GM19099 (cell line): Measurements from ENCODE around the gene ARHGAP19.

Experiments used
- POLR2A ChIP-seq: IDR thresholded peaks from 3 replicates; pipeline ENCODE4 v1.6.1; 2011; ENCODE audit warnings: low read depth; ENCODE audit not compliant: insufficient read length; ENCODE audit errors: extremely low read depth

The ARHGAP19 gene

DNA sequence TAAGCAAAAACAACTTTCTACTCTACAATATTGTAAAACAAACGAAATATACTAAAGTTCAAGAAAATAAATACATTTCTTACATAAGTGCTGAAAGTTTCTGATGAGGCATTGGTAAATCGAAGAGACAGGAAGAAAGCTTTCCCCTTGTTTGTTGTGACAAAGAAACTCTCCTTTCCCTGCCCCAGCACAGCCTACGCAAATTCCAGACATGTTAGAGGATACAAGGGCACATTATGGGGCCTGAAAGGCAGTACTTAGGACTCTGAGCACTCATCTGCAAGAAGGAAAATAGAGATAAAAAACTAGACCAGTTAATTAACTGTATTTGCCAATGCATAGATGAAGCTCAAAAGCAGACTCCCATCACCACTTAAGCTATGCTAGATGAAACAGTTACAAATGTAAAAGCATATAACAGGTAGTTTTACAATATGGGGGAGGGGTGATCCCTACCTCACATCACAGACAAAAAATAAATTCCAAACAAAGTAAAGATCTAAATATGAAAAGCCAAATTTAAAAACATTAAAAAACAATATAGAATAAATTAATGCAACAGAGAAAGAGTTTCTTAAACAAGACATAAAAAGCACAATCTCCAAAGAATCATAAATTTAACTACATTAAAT is 21.8 kb downstream of the ARHGAP19 start:
- no peak for TF ChIP-seq POLR2A

DNA sequence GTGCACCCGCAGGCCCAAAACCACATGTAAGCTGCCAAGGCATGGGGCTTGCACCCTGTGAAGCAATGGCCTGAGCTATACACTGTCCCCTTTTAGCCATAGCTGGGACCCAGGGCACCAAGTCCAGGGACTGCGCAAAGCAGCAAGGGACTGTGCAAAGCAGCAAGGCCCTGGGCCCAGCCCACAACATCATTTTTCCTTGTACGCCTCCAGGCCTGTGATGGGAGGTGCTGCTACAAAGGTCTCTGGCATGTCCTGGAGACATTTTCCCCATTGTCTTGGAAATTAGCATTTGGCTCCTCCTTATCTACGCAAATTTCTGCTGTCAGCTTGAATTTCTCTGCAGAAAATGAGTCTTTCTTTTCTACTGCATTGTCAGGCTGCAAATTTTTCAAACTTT is 24.8 kb downstream of the ARHGAP19 start:
- TF ChIP-seq POLR2A = no peak

DNA sequence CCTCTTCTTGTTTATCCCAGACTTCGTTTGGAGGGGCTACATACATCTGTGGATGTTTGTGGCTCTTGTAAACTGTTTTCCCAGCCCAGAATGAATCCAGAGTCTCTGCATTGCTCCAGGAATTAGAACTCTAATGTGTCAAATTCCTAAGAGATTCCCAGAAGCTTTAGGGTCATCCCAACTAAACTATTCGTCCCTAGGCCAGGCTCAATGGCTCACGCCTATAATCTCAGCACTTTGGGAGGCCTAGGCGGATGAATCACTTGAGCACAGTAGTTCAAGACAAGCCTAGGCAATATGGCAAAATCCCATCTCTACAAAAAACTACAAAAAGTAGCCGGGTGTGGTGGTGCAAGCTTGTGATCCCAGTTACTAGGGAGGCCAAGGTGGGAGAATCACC is 28.5 kb downstream of the ARHGAP19 start:
- no peak for TF ChIP-seq POLR2A

DNA sequence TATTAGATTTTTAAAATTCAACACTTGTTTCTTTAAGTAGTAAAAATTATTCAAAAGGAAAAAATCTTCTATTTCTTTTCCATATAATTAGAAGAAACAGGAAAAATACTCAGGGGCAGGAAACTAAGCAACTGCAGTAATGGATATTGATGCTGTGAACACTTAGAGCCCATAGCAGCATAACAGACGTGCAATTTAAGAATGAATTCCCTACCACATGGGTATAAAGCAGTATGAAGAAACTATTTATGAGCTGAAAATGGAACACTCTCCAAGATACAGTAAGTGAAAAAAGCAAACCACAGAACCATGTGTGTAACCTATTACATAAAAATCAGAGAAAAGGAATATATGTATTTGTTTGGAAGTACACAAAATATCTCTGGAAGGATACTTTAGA is 30.8 kb downstream of the ARHGAP19 start:
- no peak for TF ChIP-seq POLR2A

DNA sequence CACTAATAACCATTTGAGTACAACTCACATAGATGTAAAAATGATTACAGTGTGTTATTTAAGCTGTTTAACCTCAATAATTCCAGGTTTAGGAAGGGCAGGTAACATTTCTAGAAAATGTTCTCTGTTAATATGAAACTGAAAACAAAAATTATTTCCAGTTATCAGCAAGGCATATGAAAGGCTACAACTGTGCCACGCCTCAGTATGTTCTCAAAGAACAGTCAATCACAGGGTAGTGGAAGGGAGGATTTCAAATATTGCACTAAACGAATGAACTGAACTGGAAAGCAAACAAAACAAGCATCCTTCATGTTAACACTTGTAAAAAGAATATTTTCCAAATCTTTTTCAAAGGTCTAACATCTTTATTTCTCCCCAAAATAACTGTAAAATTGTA is 31.3 kb downstream of the ARHGAP19 start:
- no peak for TF ChIP-seq POLR2A

DNA sequence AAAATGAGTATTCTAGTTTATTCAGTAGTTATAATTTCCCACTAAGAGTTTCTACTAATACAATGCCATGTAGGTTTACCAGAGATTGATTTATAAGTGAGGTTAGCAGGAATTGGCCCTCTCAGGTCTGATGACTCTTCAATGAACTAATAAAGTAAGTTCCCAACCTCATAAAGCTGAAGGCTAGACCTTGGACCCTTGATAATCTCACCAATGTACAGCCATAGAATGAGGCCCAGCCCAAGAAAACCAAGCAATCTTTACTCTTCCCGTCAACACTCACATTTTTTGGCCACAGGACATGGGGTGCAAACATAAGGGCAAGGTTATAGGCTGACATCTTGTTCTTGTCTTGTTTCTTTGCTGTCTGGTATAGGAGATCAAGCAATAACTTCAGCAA is 33.3 kb downstream of the ARHGAP19 start:
- TF ChIP-seq POLR2A = no peak

DNA sequence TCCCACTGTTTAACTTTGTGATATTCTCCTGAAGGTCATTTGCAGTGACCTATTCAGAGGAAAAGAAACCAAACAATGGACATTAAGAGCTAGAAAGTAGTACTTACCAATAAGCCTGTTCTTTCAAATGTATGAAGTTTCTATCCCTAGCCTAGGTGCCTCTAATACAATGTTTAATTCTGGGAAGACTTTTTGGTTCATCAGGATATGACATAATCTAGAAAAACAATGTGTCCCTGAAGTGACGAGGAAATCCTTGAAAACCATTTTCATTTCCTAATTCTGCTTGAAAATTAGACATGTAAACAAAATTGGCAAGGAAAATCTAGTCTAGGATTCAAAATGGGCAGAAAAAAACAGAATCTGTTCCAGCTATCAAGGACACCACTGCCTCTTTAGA is 36.1 kb downstream of the ARHGAP19 start:
- TF ChIP-seq POLR2A = no peak

DNA sequence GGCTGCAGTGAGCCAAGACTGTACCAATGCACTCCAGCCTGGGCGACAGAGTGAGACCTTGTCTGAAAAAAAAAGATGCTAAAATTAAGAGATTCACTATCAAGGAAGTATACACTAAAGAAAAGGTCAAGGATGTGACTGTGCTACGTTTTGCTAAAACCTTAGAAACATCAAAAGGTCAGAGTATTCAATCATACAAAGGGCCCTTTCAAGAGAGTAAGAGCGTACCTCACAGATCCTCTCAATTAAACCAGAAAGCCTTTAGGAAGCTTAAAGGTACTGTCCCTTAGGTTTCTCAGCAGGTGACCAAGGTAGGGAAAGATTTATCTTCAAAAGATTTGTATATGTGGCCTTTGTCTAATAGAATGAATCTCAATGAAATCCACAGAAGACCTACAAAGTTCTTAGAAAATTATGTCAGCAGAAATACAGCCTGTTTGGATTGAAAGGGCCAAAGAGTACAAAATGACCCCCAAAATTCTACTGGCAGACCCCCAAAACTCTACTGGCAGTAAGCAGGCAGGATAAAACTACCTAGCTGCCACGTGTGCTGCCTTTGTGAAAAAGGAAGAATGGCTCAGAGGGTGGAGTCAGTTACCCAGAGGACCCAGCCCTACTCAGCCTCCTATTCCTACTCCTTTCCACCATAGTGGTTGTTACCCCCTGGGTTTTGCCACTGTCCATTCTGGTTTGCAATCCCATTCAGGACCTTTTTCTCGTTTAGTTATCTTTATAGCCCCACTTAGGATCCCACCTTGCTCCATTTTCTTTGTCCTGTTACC is 36.7 kb downstream of the ARHGAP19 start:
- no peak for TF ChIP-seq POLR2A

DNA sequence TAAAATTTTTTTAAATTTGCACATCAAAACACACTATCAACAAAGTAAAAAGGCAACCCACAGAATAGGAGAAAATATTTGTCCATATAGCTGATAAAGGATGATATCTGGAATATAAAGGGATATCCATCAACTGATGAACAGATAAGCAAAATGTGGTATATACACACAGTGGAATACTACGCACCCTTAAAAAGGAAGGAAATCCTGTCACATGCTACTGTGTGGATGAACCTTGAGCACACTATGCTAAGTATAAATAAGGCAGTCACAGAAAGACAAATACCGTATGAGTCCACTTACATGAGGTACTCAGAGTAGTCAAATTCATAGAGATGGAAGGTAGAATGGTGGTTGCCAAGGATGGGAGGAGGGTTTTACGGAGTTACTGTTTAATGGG is 37.7 kb downstream of the ARHGAP19 start:
- no peak for TF ChIP-seq POLR2A

DNA sequence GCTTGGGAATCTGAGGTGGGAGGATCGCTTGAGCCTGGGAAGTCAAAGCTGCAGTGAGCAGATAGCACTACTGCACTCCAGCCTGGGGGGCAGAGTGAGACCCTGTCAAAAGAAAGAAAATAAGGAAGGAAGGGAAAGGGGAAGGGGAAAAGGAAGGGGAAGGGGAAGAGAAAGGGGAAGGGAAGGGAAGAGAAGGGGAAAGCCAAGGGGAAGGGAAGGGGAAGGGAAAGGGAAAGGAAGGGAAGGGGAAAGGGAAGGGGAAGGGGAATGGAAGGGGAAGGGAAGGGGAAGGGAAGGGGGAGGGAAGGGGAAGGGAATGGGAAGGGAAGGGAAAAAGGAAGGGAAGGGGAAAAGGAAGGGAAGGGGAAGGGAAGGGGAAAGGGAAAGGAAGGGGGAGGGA is 41.5 kb downstream of the ARHGAP19 start:
- no peak for TF ChIP-seq POLR2A

DNA sequence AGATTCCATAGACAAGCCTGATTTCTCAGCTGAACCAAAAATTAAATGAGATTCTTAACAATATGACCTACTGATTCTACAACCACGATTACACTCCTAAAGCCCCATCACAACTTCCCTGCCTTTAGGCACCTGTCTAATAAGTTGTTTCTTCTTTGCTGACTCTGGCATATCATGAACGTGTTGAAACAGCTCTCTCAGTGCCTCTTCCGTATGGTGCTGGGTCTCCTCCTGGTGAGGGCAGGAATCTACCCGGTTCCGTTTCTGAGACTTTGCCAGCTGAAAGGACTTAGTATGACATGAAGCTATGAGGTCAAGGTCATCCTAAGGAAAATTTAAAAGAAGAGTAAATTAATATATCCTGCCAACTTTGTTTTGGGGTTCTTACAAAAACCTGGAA is 48.6 kb downstream of the ARHGAP19 start:
- TF ChIP-seq POLR2A = no peak

DNA sequence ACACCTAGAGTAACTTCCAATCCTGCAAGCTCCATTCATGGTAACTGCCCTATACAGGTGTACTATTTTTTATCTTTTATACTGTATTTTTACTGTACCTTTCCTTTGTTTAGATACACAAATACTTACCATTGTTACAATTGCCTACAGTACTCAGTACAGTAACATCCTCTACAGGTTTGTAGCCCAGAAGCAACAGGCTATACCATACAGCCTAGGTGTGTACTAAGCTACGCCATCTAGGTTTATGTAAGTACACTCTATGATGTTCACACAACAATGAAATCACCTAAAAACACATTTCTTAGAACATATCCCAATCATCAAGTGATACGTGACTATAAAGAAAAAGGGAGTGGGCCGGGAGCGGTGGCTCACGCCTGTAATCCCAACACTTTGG is 53.6 kb downstream of the ARHGAP19 start:
- no peak for TF ChIP-seq POLR2A

DNA sequence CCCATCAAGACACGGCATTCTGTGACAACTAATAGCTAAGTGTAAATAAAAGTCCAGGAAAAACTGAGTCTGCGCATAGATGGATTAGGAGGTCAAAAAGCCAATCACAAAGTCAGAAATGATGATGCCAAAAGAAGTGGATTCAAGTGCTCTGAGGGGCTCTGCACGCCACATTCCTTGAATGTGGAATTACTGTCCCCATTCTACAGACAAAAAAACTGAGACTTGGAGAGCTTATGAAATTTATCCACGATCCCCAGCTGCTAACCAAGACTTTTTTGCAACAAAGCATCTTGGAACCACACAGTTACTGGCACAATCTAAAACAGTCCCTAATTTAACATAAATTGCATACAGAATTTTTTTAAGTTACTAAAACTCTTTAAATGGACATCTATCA is 57.1 kb downstream of the ARHGAP19 start:
- TF ChIP-seq POLR2A = no peak

DNA sequence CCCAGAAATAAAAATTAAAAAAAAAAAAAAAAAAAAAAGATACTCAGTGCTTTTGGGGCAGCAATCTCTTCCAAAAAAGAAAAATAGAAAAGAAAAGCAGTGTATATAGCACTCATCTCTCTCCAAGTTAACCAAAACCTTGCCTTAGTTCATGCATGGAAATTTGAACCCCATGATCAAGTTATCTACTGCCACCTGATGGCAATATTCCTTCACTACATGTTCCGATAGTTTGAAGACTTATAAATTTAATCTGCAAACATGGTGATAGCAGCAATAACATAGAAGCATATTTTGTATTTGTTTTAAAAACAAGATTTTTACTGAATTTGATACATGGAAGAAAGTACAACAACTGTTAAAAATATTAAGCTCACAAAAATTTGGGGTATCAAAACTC is 58.0 kb downstream of the ARHGAP19 start:
- no peak for TF ChIP-seq POLR2A

DNA sequence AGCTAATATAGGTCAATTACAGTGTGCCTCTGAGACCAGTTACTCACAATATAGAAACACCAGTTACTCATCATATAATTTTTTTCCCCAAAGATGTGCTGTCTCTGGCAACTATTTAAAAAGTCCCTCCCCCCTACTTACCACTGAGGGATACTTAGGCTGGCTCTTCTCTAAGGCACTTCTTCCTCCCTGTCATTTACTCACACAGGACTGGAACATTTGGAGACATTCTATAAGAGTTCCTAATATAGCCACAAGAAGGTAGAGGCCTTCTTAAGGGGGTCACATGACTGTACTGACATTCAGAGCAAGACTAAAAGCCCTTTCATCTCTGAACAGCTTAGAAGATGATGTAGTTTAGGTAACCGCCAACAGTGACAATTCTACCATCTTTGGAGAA is 62.3 kb downstream of the ARHGAP19 start:
- TF ChIP-seq POLR2A = no peak

DNA sequence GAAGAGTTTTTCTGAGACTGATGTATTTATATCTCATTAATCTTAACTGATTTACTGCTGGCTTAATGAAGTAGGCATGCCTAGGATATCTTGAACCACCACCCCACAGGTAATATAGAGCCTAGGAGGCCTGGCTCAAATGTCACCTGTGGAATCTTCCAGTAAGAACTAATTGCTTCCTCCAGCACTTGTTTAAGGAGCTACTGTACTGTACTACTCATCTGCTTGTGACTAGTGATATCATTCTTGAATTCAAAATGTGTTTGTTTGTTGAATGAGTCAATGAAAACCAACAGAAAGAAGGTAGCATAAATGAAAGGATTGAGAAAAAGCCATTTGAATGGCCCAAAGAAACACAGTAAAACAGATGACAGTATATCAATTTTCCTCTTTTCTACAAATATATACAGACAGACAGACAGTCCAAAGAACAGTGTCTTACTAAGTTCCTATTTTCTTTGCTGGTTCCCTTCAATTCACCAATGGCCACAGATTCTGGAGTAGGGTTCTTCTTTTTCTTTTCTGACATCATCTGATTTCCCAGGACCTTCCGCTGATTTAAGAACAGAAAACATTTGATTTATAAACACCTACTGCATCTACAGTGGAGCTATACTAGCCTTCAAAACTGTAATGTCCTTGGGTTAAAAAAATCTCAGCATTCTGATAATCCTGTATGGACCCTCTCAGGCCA is 63.0 kb downstream of the ARHGAP19 start:
- TF ChIP-seq POLR2A = no peak
